HepG2 (cell line): ENCODE data around the gene PLEKHG2. TPM values are rescaled to one million over a fixed set of nuclear protein-coding genes. Genes with fewer than 3 reads are reported as not detected.

Source experiments
- BATF2 ChIP-seq: sonication (generic); formaldehyde crosslinking; IDR thresholded peaks from 2 replicates; pipeline ENCODE4 v1.8.0; 2022; ENCODE audit warnings: mild to moderate bottlenecking, missing genetic modification reagents, moderate library complexity
- BORCS8-MEF2B ChIP-seq: sonication (generic); formaldehyde crosslinking; IDR thresholded peaks from 2 replicates; pipeline ENCODE4 v1.8.0; 2022; ENCODE audit warnings: mild to moderate bottlenecking, missing genetic modification reagents
- CBX2 ChIP-seq, 2 experiments: fragments of 200-600 bp in 1 of 2; sonication (generic); formaldehyde crosslinking in 1 of 2; IDR thresholded peaks; 2 replicates each; pipeline versions ENCODE4 v1.7.0 to v1.8.1; 2018 to 2022; ENCODE audit warnings: low read depth in 2 of 2, low read length in 1 of 2, mild to moderate bottlenecking in 1 of 2, missing genetic modification reagents in 1 of 2
- HOXA3 ChIP-seq: sonication (generic); formaldehyde crosslinking; IDR thresholded peaks from 2 replicates; pipeline ENCODE4 v1.5.0; 2020; ENCODE audit warnings: missing genetic modification reagents
- MTA3 ChIP-seq: sonication (generic); formaldehyde crosslinking; IDR thresholded peaks from 2 replicates; pipeline ENCODE4 v1.4.0; 2020; ENCODE audit warnings: missing genetic modification reagents
- THRA ChIP-seq: sonication (generic); formaldehyde crosslinking; IDR thresholded peaks from 2 replicates; pipeline ENCODE4 v1.4.0; 2020; ENCODE audit warnings: missing genetic modification reagents, borderline replicate concordance
- ZNF572 ChIP-seq: sonication (generic); formaldehyde crosslinking; IDR thresholded peaks from 2 replicates; pipeline ENCODE4 v1.5.1; 2020; ENCODE audit warnings: mild to moderate bottlenecking, missing genetic modification reagents
- ZNF660 ChIP-seq: sonication (generic); formaldehyde crosslinking; IDR thresholded peaks from 2 replicates; pipeline ENCODE4 v1.5.1; 2020; ENCODE audit warnings: mild to moderate bottlenecking, low read depth, missing genetic modification reagents, borderline replicate concordance
- ZNF691 ChIP-seq: sonication (generic); formaldehyde crosslinking; IDR thresholded peaks from 2 replicates; pipeline ENCODE4 v1.4.0; 2020; ENCODE audit warnings: missing genetic modification reagents, low read depth, mild to moderate bottlenecking, borderline replicate concordance
- ZNF777 ChIP-seq: sonication (generic); formaldehyde crosslinking; IDR thresholded peaks from 2 replicates; pipeline ENCODE4 v1.4.0; 2020; ENCODE audit warnings: missing genetic modification reagents
- polyA plus RNA-seq, 8 experiments: library from polyadenylated mRNA; depleted of rRNA in 3 of 8; stranded (reverse) in 7 of 8; unstranded in 1 of 8; fragments of >200 nt; fragmentation: Illumina TruSeq in 4 of 8; extraction: Trizol in 4 of 8; gene quantifications; 2 replicates each; pipeline versions ENCODE4 v1.2.1 to v1.2.3, GENCODE V29; 2011 to 2016; ENCODE audit warnings: low read depth in 4 of 8, missing spikeins in 1 of 8, mixed read lengths in 1 of 8; ENCODE audit not compliant: insufficient read depth in 1 of 8
- total RNA-seq, 5 experiments: library from RNA; depleted of rRNA; stranded (reverse); fragments of >200 nt; fragmentation: Illumina TruSeq; extraction: Trizol; gene quantifications; 2 replicates each; pipeline ENCODE4 v1.2.3, GENCODE V29; 2016; ENCODE audit warnings: low read depth in 1 of 5
- TF ChIP-seq, protein P1 (sequence below): sonication (generic); formaldehyde crosslinking; conservative IDR thresholded peaks from 2 replicates; pipeline ENCODE4 v1.4.0; 2020; ENCODE audit warnings: mild to moderate bottlenecking, missing genetic modification reagents, moderate library complexity
- TF ChIP-seq, protein P2 (sequence below): sonication (generic); formaldehyde crosslinking; IDR thresholded peaks from 2 replicates; pipeline ENCODE4 v1.4.0; 2020; ENCODE audit warnings: mild to moderate bottlenecking, missing genetic modification reagents, borderline replicate concordance

PLEKHG2 gene
- total and polyA plus RNA-seq, 2 of the 13 experiments (the other 11 are each of a cell fraction or from before 2014, with no cell fraction given) = 3.6 to 6.8 TPM

- TF ChIP-seq THRA (CRISPR knock-in tag) (no peak), ZNF777 (CRISPR knock-in tag) (no peak), ZNF572 (CRISPR knock-in tag) (0 out of 2 replicates have a peak, but pooled peaks have one; percentile 48), ZNF691 (no peak), CBX2 (IDR thresholded peaks at IDR 0.05; ENCODE audit: low read depth, low read length) (no peak), CBX2 (CRISPR knock-in tag; IDR thresholded peaks at IDR 0.05; ENCODE audit: low read depth) (no peak), BATF2 (no peak), ZNF660 (no peak), BORCS8-MEF2B (0 out of 2 replicates have a peak, but pooled peaks have one; percentile 43), HOXA3 (CRISPR knock-in tag) (peak; percentile 44), MTA3 (no peak)
- TF ChIP-seq, protein P1, sequence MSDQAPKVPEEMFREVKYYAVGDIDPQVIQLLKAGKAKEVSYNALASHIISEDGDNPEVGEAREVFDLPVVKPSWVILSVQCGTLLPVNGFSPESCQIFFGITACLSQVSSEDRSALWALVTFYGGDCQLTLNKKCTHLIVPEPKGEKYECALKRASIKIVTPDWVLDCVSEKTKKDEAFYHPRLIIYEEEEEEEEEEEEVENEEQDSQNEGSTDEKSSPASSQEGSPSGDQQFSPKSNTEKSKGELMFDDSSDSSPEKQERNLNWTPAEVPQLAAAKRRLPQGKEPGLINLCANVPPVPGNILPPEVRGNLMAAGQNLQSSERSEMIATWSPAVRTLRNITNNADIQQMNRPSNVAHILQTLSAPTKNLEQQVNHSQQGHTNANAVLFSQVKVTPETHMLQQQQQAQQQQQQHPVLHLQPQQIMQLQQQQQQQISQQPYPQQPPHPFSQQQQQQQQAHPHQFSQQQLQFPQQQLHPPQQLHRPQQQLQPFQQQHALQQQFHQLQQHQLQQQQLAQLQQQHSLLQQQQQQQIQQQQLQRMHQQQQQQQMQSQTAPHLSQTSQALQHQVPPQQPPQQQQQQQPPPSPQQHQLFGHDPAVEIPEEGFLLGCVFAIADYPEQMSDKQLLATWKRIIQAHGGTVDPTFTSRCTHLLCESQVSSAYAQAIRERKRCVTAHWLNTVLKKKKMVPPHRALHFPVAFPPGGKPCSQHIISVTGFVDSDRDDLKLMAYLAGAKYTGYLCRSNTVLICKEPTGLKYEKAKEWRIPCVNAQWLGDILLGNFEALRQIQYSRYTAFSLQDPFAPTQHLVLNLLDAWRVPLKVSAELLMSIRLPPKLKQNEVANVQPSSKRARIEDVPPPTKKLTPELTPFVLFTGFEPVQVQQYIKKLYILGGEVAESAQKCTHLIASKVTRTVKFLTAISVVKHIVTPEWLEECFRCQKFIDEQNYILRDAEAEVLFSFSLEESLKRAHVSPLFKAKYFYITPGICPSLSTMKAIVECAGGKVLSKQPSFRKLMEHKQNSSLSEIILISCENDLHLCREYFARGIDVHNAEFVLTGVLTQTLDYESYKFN (CRISPR knock-in tag) = 0 out of 2 replicates have a peak, but pooled peaks have one; percentile 6
- TF ChIP-seq, protein P2, sequence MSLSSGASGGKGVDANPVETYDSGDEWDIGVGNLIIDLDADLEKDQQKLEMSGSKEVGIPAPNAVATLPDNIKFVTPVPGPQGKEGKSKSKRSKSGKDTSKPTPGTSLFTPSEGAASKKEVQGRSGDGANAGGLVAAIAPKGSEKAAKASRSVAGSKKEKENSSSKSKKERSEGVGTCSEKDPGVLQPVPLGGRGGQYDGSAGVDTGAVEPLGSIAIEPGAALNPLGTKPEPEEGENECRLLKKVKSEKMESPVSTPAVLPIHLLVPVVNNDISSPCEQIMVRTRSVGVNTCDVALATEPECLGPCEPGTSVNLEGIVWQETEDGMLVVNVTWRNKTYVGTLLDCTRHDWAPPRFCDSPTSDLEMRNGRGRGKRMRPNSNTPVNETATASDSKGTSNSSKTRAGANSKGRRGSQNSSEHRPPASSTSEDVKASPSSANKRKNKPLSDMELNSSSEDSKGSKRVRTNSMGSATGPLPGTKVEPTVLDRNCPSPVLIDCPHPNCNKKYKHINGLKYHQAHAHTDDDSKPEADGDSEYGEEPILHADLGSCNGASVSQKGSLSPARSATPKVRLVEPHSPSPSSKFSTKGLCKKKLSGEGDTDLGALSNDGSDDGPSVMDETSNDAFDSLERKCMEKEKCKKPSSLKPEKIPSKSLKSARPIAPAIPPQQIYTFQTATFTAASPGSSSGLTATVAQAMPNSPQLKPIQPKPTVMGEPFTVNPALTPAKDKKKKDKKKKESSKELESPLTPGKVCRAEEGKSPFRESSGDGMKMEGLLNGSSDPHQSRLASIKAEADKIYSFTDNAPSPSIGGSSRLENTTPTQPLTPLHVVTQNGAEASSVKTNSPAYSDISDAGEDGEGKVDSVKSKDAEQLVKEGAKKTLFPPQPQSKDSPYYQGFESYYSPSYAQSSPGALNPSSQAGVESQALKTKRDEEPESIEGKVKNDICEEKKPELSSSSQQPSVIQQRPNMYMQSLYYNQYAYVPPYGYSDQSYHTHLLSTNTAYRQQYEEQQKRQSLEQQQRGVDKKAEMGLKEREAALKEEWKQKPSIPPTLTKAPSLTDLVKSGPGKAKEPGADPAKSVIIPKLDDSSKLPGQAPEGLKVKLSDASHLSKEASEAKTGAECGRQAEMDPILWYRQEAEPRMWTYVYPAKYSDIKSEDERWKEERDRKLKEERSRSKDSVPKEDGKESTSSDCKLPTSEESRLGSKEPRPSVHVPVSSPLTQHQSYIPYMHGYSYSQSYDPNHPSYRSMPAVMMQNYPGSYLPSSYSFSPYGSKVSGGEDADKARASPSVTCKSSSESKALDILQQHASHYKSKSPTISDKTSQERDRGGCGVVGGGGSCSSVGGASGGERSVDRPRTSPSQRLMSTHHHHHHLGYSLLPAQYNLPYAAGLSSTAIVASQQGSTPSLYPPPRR (CRISPR knock-in tag) = no peak
Measured at GRCh38 chr19:39409208-39410016, 3.1 kb upstream of the PLEKHG2 start (continued).
